Measurements from ENCODE around the gene POLN.
"Not testable (repeated sequence)": the region's sequence is repeated elsewhere in the genome, so short reads cannot be mapped to it uniquely, and the experiment has no call there.

The POLN gene

GRCh38 chr4:2041239-2042130 is 200.4 kb downstream of the POLN start:
- peak; percentile 98 for DNase-seq (ENCODE audit: low spot score)

GRCh38 chr4:2040391-2041238 is 201.3 kb downstream of the POLN start:
- peak; percentile 34 for DNase-seq (ENCODE audit: low spot score)

- no peak for DNase-seq (ENCODE audit: low spot score)
These were observed 205.1 kb downstream of the POLN start for GRCh38 chr4:2036866-2037265.

GRCh38 chr4:2036327-2036726 is 205.6 kb downstream of the POLN start:
- no peak for DNase-seq (ENCODE audit: low spot score)

GRCh38 chr4:2031161-2031560 is 210.8 kb downstream of the POLN start:
- DNase-seq (ENCODE audit: low spot score) = not testable (repeated sequence)

GRCh38 chr4:2027120-2027519 is 214.8 kb downstream of the POLN start:
- not testable (repeated sequence) for DNase-seq (ENCODE audit: low spot score)

GRCh38 chr4:2025817-2026216 is 216.1 kb downstream of the POLN start:
- DNase-seq (ENCODE audit: low spot score) = no peak

GRCh38 chr4:2024683-2025082 is 217.2 kb downstream of the POLN start:
- DNase-seq (ENCODE audit: low spot score) = no peak

All from AG08396 (cell line).